ENCODE data around the gene UBE2J1.

- TF ChIP-seq POLR2A (IDR thresholded peaks at IDR 0.05; ENCODE audit: low read depth, low read length) (no peak), POLR2AphosphoS5 (IDR thresholded peaks at IDR 0.05; ENCODE audit: low read depth, low read length) (no peak), TAF1 (IDR thresholded peaks at IDR 0.05; ENCODE audit: borderline replicate concordance, low read depth, low read length) (no peak)
These were observed 35.1 kb upstream of the UBE2J1 start for GRCh38 chr6:89387516-89388201.

All from GM12892 (cell line).